CD8-positive, alpha-beta memory T cell (primary cell): ENCODE data around the gene BICDL2. TPM values are rescaled to one million over a fixed set of nuclear protein-coding genes. Genes with fewer than 3 reads are reported as not detected.

Source experiments
- CTCF ChIA-PET: fragments of 350-600 bp; sonication (Branson Sonifier 250); formaldehyde crosslinking; loops from one replicate; lab custom pipeline; 2021; ENCODE audit warnings: antibody characterized with exemption; lab: Charles Lee
- POLR2A ChIA-PET: fragments of 350-600 bp; sonication (Branson Sonifier 250); formaldehyde crosslinking; loops from one replicate; lab custom pipeline; 2021; ENCODE audit warnings: antibody characterized with exemption; lab: Charles Lee
- DNase-seq, 5 donors: peaks; one replicate each; pipeline versions ENCODE4 v3.0.0 to v3.0.0-alpha.2; 2020 to 2022; ENCODE audit warnings: mixed read lengths in 1 of 5
- H3K27ac ChIP-seq: one replicate; pipeline ENCODE4 v1.7.0; 2013; ENCODE audit warnings: low read depth, mild to moderate bottlenecking, low read length, moderate library complexity
- H3K27me3 ChIP-seq: 2 replicates; pipeline ENCODE4 v1.7.0; 2013; ENCODE audit warnings: low read length, mild to moderate bottlenecking; ENCODE audit not compliant: insufficient read depth, poor library complexity, severe bottlenecking
- H3K36me3 ChIP-seq: 2 replicates; pipeline ENCODE4 v1.7.0; 2013; ENCODE audit warnings: mild to moderate bottlenecking, low read length, moderate library complexity; ENCODE audit not compliant: insufficient read depth
- H3K4me1 ChIP-seq: 2 replicates; pipeline ENCODE4 v1.7.0; 2013; ENCODE audit warnings: mild to moderate bottlenecking, low read length, moderate library complexity; ENCODE audit not compliant: insufficient read depth
- H3K4me3 ChIP-seq: 2 replicates; pipeline ENCODE4 v1.7.0; 2013; ENCODE audit warnings: mild to moderate bottlenecking, low read length
- H3K9me3 ChIP-seq: 2 replicates; pipeline ENCODE4 v1.7.0; 2013; ENCODE audit warnings: mild to moderate bottlenecking, low read length
- H3K27ac Mint-ChIP-seq, 8 donors: one replicate each; pipeline ENCODE4 v1.8.0; 2020 to 2021; ENCODE audit warnings: mixed read lengths in 8 of 8, mild to moderate bottlenecking in 6 of 8, inconsistent platforms in 3 of 8, moderate library complexity in 3 of 8
- H3K27me3 Mint-ChIP-seq, 2 donors: one replicate each; pipeline ENCODE4 v1.8.0; 2020 to 2021; ENCODE audit warnings: mixed read lengths in 2 of 2, mild to moderate bottlenecking in 1 of 2, moderate library complexity in 1 of 2
- H3K36me3 Mint-ChIP-seq, 3 donors: one replicate each; pipeline ENCODE4 v1.8.0; 2020 to 2021; ENCODE audit warnings: mixed read lengths in 3 of 3, inconsistent platforms in 1 of 3, mild to moderate bottlenecking in 1 of 3
- H3K4me1 Mint-ChIP-seq, 3 donors: one replicate each; pipeline ENCODE4 v1.8.0; 2020 to 2021; ENCODE audit warnings: mixed read lengths in 3 of 3, inconsistent platforms in 1 of 3, mild to moderate bottlenecking in 1 of 3
- H3K4me3 Mint-ChIP-seq, 7 donors: one replicate each; pipeline ENCODE4 v1.8.0; 2020 to 2021; ENCODE audit warnings: mixed read lengths in 7 of 7, mild to moderate bottlenecking in 6 of 7, moderate library complexity in 4 of 7, inconsistent platforms in 2 of 7
- H3K9me3 Mint-ChIP-seq, 5 donors: one replicate each; pipeline ENCODE4 v1.8.0; 2020 to 2022; ENCODE audit warnings: mixed read lengths in 5 of 5, mild to moderate bottlenecking in 3 of 5, moderate library complexity in 2 of 5, inconsistent platforms in 1 of 5
- polyA plus RNA-seq: library from polyadenylated mRNA; unstranded; fragments of 300-500 nt; fragmentation: Illumina TruSeq; gene quantifications from one replicate; pipeline ENCODE4 v1.2.3, GENCODE V29; 2021
- total RNA-seq, 2 experiments: library from RNA; stranded (reverse); gene quantifications; one replicate each; pipeline ENCODE4 v1.2.3, GENCODE V29; 2021

BICDL2 gene
- total and polyA plus RNA-seq, 3 experiments from 2014 or later, result not detected

DNA sequence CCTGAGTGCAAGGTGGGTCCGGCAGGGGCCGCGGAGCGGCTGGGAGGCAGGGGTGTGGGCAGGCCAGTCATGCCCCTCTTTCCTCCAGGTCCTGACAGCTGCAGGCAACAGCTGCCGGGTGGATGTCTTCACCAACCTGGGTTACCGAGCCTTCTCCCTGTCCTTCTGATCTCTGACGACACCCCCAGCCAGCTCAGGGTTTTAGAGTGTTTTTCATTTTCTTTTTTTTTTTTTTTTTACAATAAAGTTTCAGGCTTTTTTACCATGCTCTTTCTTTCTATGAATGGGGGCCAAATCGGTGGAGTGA, 9.3 kb downstream of the BICDL2 start:
- H3K36me3 ChIP-seq, result peaks cover 7% of the 10 kb centered on the region
- peak overlapping the region in 1 of 8 donors; percentile 33 for H3K27ac Mint-ChIP-seq
- peaks cover 32 to 54% (median 38%) of the 10 kb centered on the region in 3 donors for H3K4me1 Mint-ChIP-seq
- H3K4me1 ChIP-seq, result peaks cover 37% of the 10 kb centered on the region
- H3K27me3 ChIP-seq, result peaks cover 11% of the 10 kb centered on the region
- H3K9me3 Mint-ChIP-seq, result peaks cover 0 to 2% (median 0%) of the 10 kb centered on the region in 5 donors
- no peaks in the 10 kb centered on the region for H3K9me3 ChIP-seq
- peaks cover 10 to 11% of the 10 kb centered on the region in 2 donors for H3K27me3 Mint-ChIP-seq
- H3K4me3 Mint-ChIP-seq, result peak overlapping the region in 1 of 7 donors; percentile 6
- H3K36me3 Mint-ChIP-seq, result peaks cover 0 to 22% (median 3%) of the 10 kb centered on the region in 3 donors
- no peak overlapping the region for H3K4me3 ChIP-seq
- CTCF ChIA-PET, result interaction anchor here (0.8 to 17.8 kb wide), 18 partner anchors 7 to 548 kb away, joined by 3 to 289 read pairs (median 4); partner anchors contain the start of genes BICDL2, CLDN9, HCFC1R1 and IL32
- H3K27ac ChIP-seq, result no peak overlapping the region
- POLR2A ChIA-PET, result interaction anchor here (0.6 to 1.8 kb wide), 7 partner anchors 8 to 188 kb away, joined by 3 to 7 read pairs (median 4); partner anchors contain the start of genes IL32 and TNFRSF12A
- no peak for DNase-seq

DNA sequence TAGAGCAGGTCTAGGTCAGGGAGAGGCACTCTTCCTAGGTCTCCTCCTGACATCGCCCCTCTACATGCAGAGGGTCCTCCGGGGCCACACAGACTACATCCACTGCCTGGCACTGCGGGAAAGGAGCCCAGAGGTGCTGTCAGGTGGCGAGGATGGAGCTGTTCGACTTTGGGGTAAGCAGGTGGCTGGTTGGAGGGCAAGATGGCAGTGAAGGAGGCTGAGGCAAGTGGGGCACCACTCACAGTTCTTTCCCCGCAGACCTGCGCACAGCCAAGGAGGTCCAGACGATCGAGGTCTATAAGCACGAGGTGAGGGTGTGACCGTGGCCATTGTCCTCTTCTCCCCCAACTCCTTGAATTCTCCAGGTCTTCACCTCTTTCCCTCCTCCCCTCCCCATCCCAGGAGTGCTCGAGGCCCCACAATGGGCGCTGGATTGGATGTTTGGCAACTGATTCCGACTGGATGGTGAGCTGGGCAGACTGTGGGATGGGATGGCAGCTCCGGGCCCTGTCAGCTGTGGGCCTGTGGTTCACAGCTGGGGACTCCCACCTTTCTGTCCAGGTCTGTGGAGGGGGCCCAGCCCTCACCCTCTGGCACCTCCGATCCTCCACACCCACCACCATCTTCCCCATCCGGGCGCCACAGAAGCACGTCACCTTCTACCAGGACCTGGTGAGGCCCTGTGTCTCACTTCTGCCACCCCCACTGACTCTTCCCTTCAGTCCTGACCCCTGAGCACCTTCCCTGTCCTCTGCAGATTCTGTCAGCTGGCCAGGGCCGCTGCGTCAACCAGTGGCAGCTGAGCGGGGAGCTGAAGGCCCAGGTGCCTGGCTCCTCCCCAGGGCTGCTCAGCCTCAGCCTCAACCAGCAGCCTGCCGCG, 9.9 kb downstream of the BICDL2 start:
- Histone ChIP-seq H3K9me3 (no peaks in the 10 kb centered on the region), H3K4me3 (no peak overlapping the region), H3K36me3 (peaks cover 7% of the 10 kb centered on the region), H3K27me3 (peaks cover 6% of the 10 kb centered on the region), H3K27ac (no peak overlapping the region), H3K4me1 (peaks cover 43% of the 10 kb centered on the region)
- DNase-seq, result no peak
- Mint-ChIP-seq H3K4me3 (peak overlapping the region in 1 of 7 donors; percentile 26), H3K27me3 (peaks cover 8 to 10% of the 10 kb centered on the region in 2 donors), H3K27ac (peak overlapping the region in 1 of 8 donors; percentile 11), H3K36me3 (peaks cover 0 to 22% (median 3%) of the 10 kb centered on the region in 3 donors), H3K9me3 (peaks cover 0 to 2% (median 0%) of the 10 kb centered on the region in 5 donors), H3K4me1 (peaks cover 38 to 60% (median 43%) of the 10 kb centered on the region in 3 donors)
- ChIA-PET CTCF (interaction anchor here (1.0 to 17.8 kb wide), 14 partner anchors 6 to 549 kb away, joined by 3 to 289 read pairs (median 6); partner anchors contain the start of genes BICDL2, CLDN9, HCFC1R1 and MMP25), POLR2A (interaction anchor here (0.6 to 1.8 kb wide), 4 partner anchors 17 to 188 kb away, joined by 4 to 7 read pairs (median 4); no protein-coding TSS in a partner anchor)

DNA sequence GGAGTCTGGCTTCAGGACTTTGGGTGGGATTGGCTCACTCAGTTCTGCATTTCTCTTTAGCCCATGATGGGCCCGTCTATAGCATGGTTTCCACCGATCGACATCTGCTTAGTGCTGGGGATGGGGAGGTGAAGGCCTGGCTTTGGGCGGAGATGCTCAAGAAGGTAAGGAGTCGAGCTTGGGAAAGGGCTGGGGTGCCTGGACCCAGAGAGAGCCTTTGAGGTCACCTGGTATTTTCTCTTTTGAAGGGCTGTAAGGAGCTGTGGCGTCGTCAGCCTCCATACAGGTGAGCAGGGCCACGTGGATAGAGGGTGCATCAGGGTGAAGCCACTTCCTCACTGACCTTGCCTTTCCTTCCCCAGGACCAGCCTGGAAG, 10.8 kb downstream of the BICDL2 start:
- no peak overlapping the region for H3K4me3 ChIP-seq
- H3K27ac ChIP-seq, result no peak overlapping the region
- Mint-ChIP-seq H3K27me3 (peaks cover 5 to 8% of the 10 kb centered on the region in 2 donors), H3K9me3 (peaks cover 0 to 2% (median 0%) of the 10 kb centered on the region in 5 donors), H3K27ac (peak overlapping the region in 2 of 8 donors; percentile 11 to 73), H3K4me1 (peaks cover 46 to 66% (median 49%) of the 10 kb centered on the region in 3 donors), H3K36me3 (peaks cover 0 to 22% (median 3%) of the 10 kb centered on the region in 3 donors), H3K4me3 (no peak overlapping the region)
- H3K4me1 ChIP-seq, result peaks cover 52% of the 10 kb centered on the region
- peaks cover 7% of the 10 kb centered on the region for H3K36me3 ChIP-seq
- no peak for DNase-seq
- POLR2A ChIA-PET, result interaction anchor here (1.6 kb wide), 1 partner anchor 22 kb away, joined by 4 read pairs; no protein-coding TSS in a partner anchor
- CTCF ChIA-PET, result interaction anchor here (1.1 to 17.8 kb wide), 5 partner anchors 9 to 103 kb away, joined by 3 to 289 read pairs (median 5); partner anchors contain the start of gene CLDN9
- no peaks in the 10 kb centered on the region for H3K9me3 ChIP-seq
- peaks cover 6% of the 10 kb centered on the region for H3K27me3 ChIP-seq

DNA sequence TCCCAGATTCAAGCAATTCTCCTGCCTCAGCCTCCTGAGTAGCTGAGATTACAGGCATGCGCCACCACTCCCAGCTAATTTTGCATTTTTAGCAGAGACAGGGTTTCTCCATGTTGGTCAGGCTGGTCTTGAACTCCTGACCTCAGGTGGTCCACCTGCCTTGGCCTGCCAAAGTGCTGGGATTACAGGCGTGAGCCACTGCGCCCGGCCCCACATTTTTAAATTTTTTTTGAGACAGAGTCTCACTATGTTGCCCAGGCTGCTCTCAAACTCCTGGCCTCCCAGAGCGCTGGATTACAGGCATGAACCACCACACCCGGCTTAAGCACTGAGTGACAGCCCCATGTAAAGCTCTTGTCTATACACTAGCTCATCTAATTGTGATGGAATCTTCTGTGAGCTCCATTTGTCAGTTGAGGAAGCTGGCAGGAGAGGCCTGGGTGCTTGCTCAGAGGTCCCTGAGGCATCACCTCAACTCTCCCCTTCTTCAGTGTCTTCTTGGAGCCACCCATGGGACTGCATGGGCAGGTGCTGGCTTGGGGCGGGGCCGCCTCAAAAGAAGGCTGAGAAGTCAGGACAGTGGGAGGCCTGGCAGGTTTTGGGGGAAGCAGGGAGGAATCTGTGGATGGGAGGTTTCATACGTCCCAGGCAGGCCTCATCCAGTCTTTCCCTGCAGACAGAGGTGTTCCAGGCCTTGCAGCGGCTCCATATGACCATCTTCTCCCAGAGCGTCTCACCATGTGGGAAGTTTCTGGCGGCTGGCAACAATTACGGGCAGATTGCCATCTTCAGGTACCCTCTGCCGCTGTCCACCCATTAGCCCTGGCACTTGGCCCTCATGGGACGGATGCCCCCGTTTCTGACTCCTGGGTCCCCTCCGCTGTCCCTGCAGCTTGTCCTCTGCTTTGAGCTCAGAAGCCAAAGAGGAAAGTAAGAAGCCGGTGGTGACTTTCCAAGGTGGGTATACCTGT, 11.4 kb downstream of the BICDL2 start:
- no peak overlapping the region for H3K4me3 ChIP-seq
- H3K27ac ChIP-seq, result no peak overlapping the region
- Mint-ChIP-seq H3K4me1 (peaks cover 50 to 72% (median 52%) of the 10 kb centered on the region in 3 donors), H3K4me3 (peak overlapping the region in 1 of 7 donors; percentile 22), H3K36me3 (peaks cover 0 to 22% (median 3%) of the 10 kb centered on the region in 3 donors), H3K9me3 (peaks cover 0 to 2% (median 0%) of the 10 kb centered on the region in 5 donors), H3K27ac (peak overlapping the region in 1 of 8 donors; percentile 11), H3K27me3 (peaks cover 5 to 8% of the 10 kb centered on the region in 2 donors)
- H3K4me1 ChIP-seq, result peaks cover 53% of the 10 kb centered on the region
- ChIA-PET CTCF (interaction anchor here (0.7 to 17.8 kb wide), 8 partner anchors 9 to 104 kb away, joined by 3 to 289 read pairs (median 4); partner anchors contain the start of gene CLDN9), POLR2A (interaction anchor here (0.6 to 0.7 kb wide), 2 partner anchors 144 to 418 kb away, joined by 3 to 6 read pairs; partner anchors contain the start of gene NAA60)
- no peak for DNase-seq
- peaks cover 7% of the 10 kb centered on the region for H3K36me3 ChIP-seq
- H3K27me3 ChIP-seq, result peaks cover 6% of the 10 kb centered on the region
- H3K9me3 ChIP-seq, result no peaks in the 10 kb centered on the region

DNA sequence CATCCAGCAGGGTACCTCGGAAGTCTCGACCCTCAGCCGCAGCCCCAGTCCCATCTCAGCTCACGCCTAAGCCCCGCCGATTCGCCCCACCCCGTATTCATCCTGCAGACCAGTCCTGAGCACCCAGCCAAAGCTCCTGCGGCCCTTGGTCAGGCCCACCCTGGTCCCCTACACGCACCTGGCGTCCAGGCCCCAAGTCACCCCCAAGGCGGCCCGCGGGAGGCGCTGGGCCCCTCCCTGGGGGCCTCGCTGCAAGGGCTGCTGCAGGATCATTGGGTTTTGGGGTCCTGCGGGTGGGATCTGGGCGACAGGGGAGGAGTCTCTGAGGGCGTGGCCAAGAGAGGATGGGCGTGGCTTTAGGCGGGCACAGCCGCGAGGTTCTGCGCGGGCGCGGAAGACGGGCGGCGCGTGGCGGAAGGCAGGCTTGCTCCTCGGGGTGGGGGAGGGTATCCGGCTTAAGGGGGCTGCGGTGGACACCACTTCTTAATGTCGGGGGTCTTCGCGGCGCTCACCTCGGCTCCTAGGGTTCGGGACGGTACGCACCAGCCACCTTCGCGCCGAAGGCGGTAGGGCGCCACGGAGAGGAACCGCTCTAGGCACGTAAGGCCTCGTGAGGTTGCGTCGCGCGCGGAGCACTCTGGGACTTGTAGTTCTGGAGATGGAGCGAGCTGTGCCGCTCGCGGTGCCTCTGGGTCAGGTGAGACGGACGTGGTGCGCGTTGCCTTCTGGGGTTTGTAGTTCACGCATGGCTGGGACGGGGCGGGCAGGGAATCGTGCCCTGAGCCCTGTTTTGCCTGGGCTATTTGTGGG, 12.9 kb downstream of the BICDL2 start, which contains the start of the genes HCFC1R1 and THOC6:
Gene HCFC1R1 (minus strand): TSS at position 274 of the 810 bp plus-strand sequence. CDS start 1 bp downstream, at position 273.
Gene THOC6 (plus strand): TSS at position 367 of the 810 bp plus-strand sequence. CDS start 292 bp downstream, at position 659.
- Mint-ChIP-seq H3K9me3 (peaks cover 0 to 2% (median 0%) of the 10 kb centered on the region in 5 donors), H3K27me3 (peaks cover 0 to 3% of the 10 kb centered on the region in 2 donors), H3K36me3 (peaks cover 0 to 22% (median 3%) of the 10 kb centered on the region in 3 donors), H3K27ac (peak within 1 kb of the TSS; percentile 78 to 97 (median 96)), H3K4me1 (peaks cover 42 to 66% (median 48%) of the 10 kb centered on the region in 3 donors), H3K4me3 (peak within 1 kb of the TSS; percentile 87 to 98 (median 93))
- peak within 1 kb of the TSS; percentile 88 for H3K27ac ChIP-seq
- peaks cover 46% of the 10 kb centered on the region for H3K4me1 ChIP-seq
- DNase-seq, result peak; percentile 91 to 97 (median 94)
- ChIA-PET CTCF (interaction anchor here (0.9 to 17.8 kb wide), 8 partner anchors 6 to 67 kb away, joined by 3 to 289 read pairs (median 4); partner anchors contain the start of gene CLDN9), POLR2A (interaction anchor here (1.9 kb wide), 1 partner anchor 111 kb away, joined by 7 read pairs; the partner anchor contains the start of gene ZNF213)
- no peaks in the 10 kb centered on the region for H3K9me3 ChIP-seq
- peaks cover under 1% of the 10 kb centered on the region for H3K27me3 ChIP-seq
- H3K36me3 ChIP-seq, result peaks cover 7% of the 10 kb centered on the region
- H3K4me3 ChIP-seq, result peak within 1 kb of the TSS; percentile 88

DNA sequence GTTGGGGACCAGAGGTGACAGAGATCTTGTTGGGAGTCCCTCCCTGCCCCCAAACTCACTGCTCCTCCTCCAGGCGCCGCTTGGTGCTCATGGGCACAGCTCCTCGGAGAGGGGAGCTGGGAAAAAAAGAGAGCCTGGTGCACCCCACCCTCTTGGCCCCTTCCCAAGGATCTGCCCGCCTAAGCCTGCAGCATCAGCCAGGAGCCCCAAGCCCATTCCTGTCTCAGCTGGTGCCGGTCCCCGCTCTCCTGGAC, 13.4 kb downstream of the BICDL2 start:
- H3K4me3 Mint-ChIP-seq, result peak overlapping the region; percentile 87 to 98 (median 93)
- ChIA-PET CTCF (interaction anchor here (0.5 to 17.8 kb wide), 8 partner anchors 6 to 106 kb away, joined by 3 to 289 read pairs (median 5); partner anchors contain the start of gene CLDN9), POLR2A (interaction anchor here (0.5 to 1.9 kb wide), 3 partner anchors 21 to 127 kb away, joined by 3 to 7 read pairs (median 4); partner anchors contain the start of gene ZNF213)
- Histone ChIP-seq H3K4me1 (peaks cover 43% of the 10 kb centered on the region), H3K4me3 (peak overlapping the region; percentile 88), H3K27me3 (no peaks in the 10 kb centered on the region), H3K9me3 (no peaks in the 10 kb centered on the region), H3K36me3 (peaks cover 7% of the 10 kb centered on the region), H3K27ac (peak overlapping the region; percentile 88)
- H3K27me3 Mint-ChIP-seq, result peaks cover 0 to 3% of the 10 kb centered on the region in 2 donors
- H3K4me1 Mint-ChIP-seq, result peaks cover 42 to 64% (median 47%) of the 10 kb centered on the region in 3 donors
- peak overlapping the region; percentile 78 to 97 (median 88) for H3K27ac Mint-ChIP-seq
- H3K36me3 Mint-ChIP-seq, result peaks cover 0 to 22% (median 3%) of the 10 kb centered on the region in 3 donors
- H3K9me3 Mint-ChIP-seq, result peaks cover 0 to 2% (median 0%) of the 10 kb centered on the region in 5 donors
- DNase-seq, result peak in 1 of 5 donors; percentile 39
